GM04504 (cell line): ENCODE results near the gene GOLGA6L1.
"Not testable (repeated sequence)": the region's sequence is repeated elsewhere in the genome, so short reads cannot be mapped to it uniquely, and the experiment has no call there.

Source experiments
- DNase-seq: peaks from one replicate; pipeline ENCODE4 v3.0.0-alpha.2; 2012; ENCODE audit warnings: low read depth

GOLGA6L1 gene

GRCh38 chr15:23136722-23137121, at the start of gene GOLGA6L1:
Gene GOLGA6L1, minus strand, starts transcription at chr15:23136822. Its CDS starts 91 bp downstream, at chr15:23136731.
- not testable (repeated sequence) for DNase-seq

GRCh38 chr15:23181201-23181600, 44.6 kb upstream of the GOLGA6L1 start:
- not testable (repeated sequence) for DNase-seq

DNA sequence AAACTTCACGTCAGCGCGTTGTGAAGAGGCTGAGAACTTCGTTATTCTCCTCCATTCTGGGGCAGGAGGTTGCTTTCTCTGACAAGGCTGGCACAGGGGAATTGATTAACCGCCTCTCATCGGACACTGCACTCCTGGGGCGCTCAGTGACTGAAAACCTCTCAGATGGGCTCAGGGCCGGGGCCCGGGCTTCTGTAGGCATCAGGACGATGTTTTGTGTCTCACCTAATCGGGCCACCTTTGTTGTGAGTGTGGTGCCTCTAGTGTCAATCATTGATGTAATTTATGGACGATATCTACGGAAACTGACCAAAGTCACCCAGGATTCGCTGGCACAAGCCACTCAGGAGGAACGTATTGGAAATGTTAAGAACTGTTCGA, 43.9 kb upstream of the GOLGA6L1 start:
- not testable (repeated sequence) for DNase-seq

DNA sequence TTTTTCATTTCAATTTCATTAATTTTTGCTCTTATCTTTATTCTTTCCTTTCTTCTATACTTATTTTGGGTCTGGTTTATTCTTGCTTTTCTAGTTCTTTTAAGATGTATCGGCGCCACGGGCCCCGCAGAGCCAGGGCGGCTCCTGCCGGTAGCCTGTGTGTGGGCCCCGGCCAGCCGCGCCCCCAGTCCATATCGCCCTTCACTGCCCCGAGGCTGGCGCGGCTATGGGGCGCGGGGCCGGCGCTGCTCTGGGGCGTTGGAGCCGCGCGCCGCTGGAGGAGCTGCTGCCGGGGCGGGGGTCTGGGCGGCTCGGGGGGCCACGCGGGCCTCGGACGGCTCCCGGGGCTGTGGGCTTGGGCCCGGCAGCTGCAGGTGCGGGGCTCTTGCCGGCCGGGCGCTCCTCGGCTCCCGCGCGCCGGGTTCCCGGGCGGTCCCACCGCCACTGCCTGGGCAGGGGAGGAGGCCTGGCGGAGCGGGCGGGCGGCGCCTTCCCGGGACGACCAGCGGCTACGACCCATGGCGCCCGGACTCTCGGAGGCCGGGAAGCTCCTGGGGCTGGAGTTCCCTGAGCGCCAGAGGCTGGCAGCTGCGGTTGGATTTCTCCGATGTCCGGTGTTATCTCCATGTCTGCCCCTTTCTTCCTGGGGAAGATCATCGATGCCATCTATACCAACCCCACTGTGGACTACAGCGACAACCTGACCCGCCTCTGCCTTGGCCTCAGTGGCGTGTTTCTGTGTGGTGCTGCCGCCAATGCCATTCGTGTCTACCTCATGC, 43.3 kb upstream of the GOLGA6L1 start:
- DNase-seq: not testable (repeated sequence)

DNA sequence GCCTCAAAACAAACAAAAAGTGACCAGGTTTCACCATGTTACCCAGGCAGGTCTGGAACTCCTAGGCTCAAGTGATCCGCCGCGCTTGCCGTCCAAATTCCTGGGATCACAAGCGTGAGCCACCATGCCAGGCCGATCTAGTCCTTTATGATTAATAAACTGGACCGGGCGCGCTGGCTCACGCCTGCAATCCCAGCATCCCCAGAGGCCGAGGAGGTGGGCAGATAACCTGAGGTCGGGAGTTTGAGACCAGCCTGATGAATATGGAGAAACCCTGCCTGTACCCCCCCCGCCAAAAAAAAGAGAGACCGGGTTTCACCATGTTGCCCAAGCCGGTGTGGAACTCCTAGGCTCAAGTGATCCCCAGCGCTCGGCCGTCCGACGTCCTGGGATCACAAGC, 40.1 kb upstream of the GOLGA6L1 start:
- DNase-seq: not testable (repeated sequence)

- DNase-seq: not testable (repeated sequence)
Measured at GRCh38 chr15:23175606-23176005, 39.0 kb upstream of the GOLGA6L1 start.

GRCh38 chr15:23174609-23175140, 38.1 kb upstream of the GOLGA6L1 start:
- not testable (repeated sequence) for DNase-seq

DNA sequence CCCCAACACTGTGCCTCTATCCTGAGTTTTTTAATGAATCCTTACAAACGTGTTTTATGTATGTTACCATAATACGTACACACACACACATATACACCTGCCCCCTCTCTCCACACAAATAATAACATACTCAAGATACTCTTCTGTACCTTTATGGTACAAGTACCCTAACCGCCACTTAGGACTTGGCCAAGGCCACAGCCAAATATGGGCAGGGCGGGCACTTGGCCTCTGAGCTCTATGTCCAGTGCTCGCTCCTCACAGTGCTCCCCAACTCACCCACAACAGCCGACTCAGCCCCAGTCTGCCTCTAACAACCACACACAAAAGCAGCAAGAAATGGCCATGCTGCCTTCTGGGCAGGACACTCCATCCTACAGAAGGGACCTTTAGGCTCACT, 3.8 kb downstream of the GOLGA6L1 start:
- DNase-seq: not testable (repeated sequence)

DNA sequence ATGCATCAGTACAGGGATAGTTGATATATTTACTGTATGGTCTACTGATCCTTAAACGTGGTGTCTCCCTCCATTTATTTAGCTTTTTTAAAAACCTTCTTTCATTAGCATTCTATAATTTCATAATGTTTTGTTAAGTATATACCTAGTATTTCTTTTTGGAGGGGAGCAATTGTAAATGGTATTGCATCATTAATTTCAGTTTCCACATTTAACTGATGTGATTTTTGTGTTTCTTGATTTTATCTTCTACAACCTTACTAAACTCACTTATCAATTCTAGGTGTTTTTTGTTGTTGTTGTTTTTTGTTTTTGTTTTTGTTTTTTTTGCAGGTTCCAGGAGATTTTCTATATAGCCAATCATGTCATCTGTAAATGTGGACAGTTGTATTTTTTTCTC, 18.4 kb downstream of the GOLGA6L1 start:
- DNase-seq: no peak

- DNase-seq: no peak
Measured at GRCh38 chr15:23095796-23096195, 40.8 kb downstream of the GOLGA6L1 start.

- no peak for DNase-seq
Measured at GRCh38 chr15:23083115-23083514, 53.5 kb downstream of the GOLGA6L1 start.

- DNase-seq: not testable (repeated sequence)
Measured at GRCh38 chr15:23081996-23082737, 54.5 kb downstream of the GOLGA6L1 start.

GRCh38 chr15:23081271-23081670, 55.4 kb downstream of the GOLGA6L1 start:
- DNase-seq: no peak

DNA sequence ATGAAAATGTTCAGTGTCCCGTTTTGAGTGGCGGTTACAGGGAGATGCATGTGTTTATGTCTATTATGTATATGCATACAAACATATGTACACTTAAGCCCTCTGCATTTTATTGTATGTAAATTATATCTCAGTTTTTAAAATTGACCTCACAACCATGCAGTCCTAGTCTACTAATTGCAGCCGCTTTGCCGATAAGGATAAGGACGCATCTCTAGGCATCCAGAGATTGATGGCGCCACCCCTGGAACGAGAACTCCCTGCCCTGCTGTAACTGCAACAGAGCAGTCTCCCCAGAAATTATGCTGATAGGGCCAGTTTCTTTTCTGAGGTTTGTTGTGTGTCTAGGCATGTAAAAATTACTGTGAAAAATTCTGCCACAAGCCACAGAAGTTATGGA, 56.9 kb downstream of the GOLGA6L1 start:
- no peak for DNase-seq
